ENCODE data around the gene RRP9.
A peak's percentile ranks its signal among the peaks of the same experiment; 100 is the strongest.

RRP9 gene

DNA sequence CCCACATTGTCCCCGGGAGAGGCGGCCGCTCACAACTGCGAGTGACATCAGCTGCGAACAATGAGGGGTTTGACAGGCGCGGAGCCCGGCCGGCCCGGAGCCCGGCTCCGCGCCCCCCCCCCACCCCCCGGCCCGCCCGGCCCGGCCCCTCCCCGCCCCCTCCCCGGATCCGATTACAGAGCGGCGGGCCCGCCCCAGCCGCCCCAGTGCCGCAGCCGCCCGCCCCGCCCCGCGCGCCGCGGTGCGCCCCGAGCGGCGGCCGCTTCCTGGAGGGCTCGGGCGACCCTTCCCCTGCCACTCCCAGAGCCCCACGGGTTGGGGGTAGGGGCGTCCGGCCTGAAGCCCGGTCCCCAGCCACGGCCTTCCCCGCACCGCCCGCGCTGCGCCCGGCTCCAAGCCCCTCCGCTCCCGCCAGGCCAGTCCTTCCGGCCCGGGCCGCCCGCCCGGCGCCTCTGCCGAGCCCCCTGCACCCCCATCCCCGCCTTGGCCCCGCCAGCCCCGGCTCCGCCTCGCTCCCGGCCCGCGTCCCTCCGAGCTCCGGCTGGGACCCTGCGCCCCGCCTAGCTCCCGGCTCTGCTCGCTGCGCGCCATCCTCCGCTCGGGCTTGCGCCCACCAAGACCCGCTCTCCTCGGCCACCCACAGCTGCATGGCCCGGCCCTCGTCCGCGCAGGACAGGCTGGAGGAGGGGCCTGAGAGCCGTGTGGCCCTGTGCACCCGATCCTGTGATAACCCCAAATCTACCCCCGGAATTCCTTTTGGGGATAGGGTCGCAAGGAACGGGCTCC is 25.9 kb upstream of the RRP9 start, which contains the start of gene PCBP4:
Gene PCBP4 (minus strand): TSS at position 71 of the 786 bp plus-strand sequence. CDS start 6,214 bp downstream, outside the sequence.
- H3K4me3 ChIP-seq: peak within 1 kb of the TSS; percentile 77
- H3K9ac ChIP-seq (ENCODE audit: insufficient read length): peak within 1 kb of the TSS; percentile 59
- no peak within 1 kb of the TSS for H3K27ac ChIP-seq
- DNase-seq (ENCODE audit: low read depth, low spot score): no peak
- H3K36me3 ChIP-seq (ENCODE audit: insufficient read depth, low read length): no peaks in the 10 kb centered on the region
- TF ChIP-seq POLR2AphosphoS5 (IDR thresholded peaks at IDR 0.05; ENCODE audit: borderline replicate concordance, low read depth, low read length) (peak; percentile 44; the same call in 1 of the 2 replicates), EZH2 (IDR thresholded peaks at IDR 0.05) (no peak)
- no peaks in the 10 kb centered on the region for H3K9me3 ChIP-seq (ENCODE audit: low read depth, low read length)

DNA sequence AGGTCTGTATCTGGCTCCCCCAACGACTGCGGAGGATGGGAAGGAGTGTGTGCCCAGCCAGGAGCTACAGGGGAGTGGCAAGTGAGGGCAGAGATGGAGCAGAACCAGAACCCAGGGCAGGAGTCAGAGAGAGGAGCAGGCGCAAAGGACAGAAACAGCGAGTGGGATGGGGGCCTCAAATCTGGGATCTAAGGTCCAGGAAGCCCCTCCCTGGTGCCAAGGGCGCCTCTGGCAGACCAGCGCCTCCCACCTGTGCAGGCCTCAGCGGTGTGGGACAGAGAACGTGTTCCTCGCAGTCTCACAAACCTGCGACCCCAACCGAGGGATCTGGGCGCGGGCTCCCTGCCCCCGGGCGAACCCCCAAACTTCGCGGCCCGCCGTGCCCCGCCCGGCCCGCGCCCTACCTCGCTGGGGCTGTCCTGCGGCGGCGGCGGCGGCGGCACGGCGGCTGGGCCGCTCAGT is 25.2 kb upstream of the RRP9 start:
- no peak for DNase-seq (ENCODE audit: low read depth, low spot score)
- peak overlapping the region; percentile 75 for H3K4me3 ChIP-seq
- H3K9me3 ChIP-seq (ENCODE audit: low read depth, low read length): no peaks in the 10 kb centered on the region
- no peak overlapping the region for H3K27ac ChIP-seq
- no peaks in the 10 kb centered on the region for H3K36me3 ChIP-seq (ENCODE audit: insufficient read depth, low read length)
- TF ChIP-seq POLR2AphosphoS5 (IDR thresholded peaks at IDR 0.05; ENCODE audit: borderline replicate concordance, low read depth, low read length) (no peak), EZH2 (IDR thresholded peaks at IDR 0.05) (no peak), FOXP2 (optimal IDR thresholded peaks at IDR 0.05; ENCODE audit: control extremely low read depth, extremely low read length, insufficient read depth) (no peak)
- H3K9ac ChIP-seq (ENCODE audit: insufficient read length): no peak overlapping the region

DNA sequence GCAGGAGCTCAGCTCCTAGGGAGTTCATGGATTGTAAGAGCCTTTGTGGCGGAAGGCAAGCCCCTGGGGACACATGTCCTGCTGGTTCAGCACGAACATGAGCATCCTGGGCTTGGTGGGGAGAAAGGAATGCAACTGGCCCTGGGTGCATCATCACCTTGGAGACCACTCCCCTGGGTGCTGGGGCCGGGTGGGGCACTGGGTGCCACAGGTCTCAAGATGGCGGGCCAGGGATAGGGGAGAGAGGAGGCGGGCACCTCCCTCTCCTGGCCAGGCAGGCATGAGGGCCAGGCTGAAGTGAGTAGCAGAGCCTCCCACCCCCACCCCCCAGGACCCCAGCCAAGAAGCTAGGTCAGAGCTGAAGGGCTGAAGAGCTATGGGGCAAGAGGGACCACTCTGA is 24.8 kb upstream of the RRP9 start:
- Histone ChIP-seq H3K4me3 (peak overlapping the region; percentile 75), H3K9me3 (ENCODE audit: low read depth, low read length) (no peaks in the 10 kb centered on the region), H3K36me3 (ENCODE audit: insufficient read depth, low read length) (no peaks in the 10 kb centered on the region), H3K27ac (no peak overlapping the region), H3K9ac (ENCODE audit: insufficient read length) (no peak overlapping the region)
- TF ChIP-seq POLR2AphosphoS5 (IDR thresholded peaks at IDR 0.05; ENCODE audit: borderline replicate concordance, low read depth, low read length) (no peak), FOXP2 (optimal IDR thresholded peaks at IDR 0.05; ENCODE audit: control extremely low read depth, extremely low read length, insufficient read depth) (no peak), EZH2 (IDR thresholded peaks at IDR 0.05) (no peak)
- no peak for DNase-seq (ENCODE audit: low read depth, low spot score)

DNA sequence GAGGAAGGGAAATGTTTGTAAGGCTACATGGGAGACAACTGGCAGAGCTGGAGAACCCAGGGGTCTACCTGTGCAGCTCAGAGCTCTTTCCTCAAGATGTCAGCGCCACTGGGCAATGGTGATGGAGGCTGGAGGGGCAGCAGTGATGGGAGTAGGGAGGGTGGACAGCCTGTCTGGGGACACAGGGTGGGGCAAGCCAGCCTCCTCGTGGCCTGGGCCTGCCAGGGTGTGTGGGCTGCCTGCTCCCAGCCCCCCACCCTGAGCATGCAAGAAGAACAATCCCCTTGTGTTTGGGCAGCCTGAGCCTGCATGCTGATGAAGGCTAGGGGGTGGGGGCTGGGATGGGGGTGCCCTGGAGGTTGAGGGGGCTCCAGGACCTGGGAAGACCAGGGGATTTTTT is 24.3 kb upstream of the RRP9 start:
- no peaks in the 10 kb centered on the region for H3K36me3 ChIP-seq (ENCODE audit: insufficient read depth, low read length)
- H3K27ac ChIP-seq: no peak overlapping the region
- H3K9me3 ChIP-seq (ENCODE audit: low read depth, low read length): no peaks in the 10 kb centered on the region
- no peak for DNase-seq (ENCODE audit: low read depth, low spot score)
- H3K9ac ChIP-seq (ENCODE audit: insufficient read length): no peak overlapping the region
- H3K4me3 ChIP-seq: no peak overlapping the region
- no peak for TF ChIP-seq POLR2AphosphoS5 (IDR thresholded peaks at IDR 0.05; ENCODE audit: borderline replicate concordance, low read depth, low read length)
- TF ChIP-seq FOXP2 (optimal IDR thresholded peaks at IDR 0.05; ENCODE audit: control extremely low read depth, extremely low read length, insufficient read depth): no peak
- TF ChIP-seq EZH2 (IDR thresholded peaks at IDR 0.05): no peak

DNA sequence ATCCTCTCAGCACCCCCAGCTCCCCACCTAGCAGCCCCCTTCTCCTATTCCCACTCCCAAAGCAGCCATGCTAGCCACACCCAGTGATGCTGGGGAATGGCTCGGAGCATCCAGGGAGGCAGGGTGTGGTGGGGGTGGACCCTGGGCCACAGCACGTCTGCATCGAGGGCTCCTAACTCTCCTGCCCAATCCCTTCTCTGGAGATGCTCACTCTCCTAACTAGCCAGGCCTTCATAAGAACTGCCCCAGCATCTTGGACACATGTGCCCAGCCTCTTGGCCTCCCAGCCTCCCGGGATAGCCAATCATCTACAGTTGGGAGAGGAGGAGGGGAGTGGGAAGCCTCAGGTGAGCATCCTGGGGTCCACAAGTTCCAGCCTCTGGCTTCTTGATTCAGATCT is 22.8 kb upstream of the RRP9 start:
- no peak overlapping the region for H3K9ac ChIP-seq (ENCODE audit: insufficient read length)
- DNase-seq (ENCODE audit: low read depth, low spot score): no peak
- H3K9me3 ChIP-seq (ENCODE audit: low read depth, low read length): no peaks in the 10 kb centered on the region
- no peak overlapping the region for H3K27ac ChIP-seq
- no peaks in the 10 kb centered on the region for H3K36me3 ChIP-seq (ENCODE audit: insufficient read depth, low read length)
- no peak overlapping the region for H3K4me3 ChIP-seq
- TF ChIP-seq EZH2 (IDR thresholded peaks at IDR 0.05) (no peak), FOXP2 (optimal IDR thresholded peaks at IDR 0.05; ENCODE audit: control extremely low read depth, extremely low read length, insufficient read depth) (no peak), POLR2AphosphoS5 (IDR thresholded peaks at IDR 0.05; ENCODE audit: borderline replicate concordance, low read depth, low read length) (no peak)

DNA sequence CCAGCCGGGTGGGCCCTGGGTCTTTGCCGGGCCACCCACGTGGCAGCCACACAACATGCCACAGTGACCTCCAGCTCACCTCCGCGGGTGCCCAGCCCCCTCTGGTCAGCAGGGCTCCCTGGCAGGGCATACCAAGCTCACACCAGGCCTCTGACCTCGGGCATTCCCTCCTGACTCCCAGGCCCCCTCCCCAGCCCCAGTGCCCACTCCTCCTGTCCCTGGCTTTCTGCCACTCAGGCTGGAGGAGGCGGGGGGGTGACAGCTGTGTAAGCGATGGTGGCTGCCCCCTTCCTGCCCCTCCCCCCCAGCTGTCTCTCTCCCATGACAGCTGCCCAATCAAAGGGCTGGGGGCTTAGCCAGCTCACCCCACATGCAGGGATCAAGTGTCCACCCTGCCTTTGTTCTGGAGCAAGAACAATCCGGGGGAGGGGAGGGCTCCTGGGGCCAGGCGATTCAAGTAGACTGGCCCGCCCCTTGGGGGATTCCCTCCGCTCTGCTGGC is 22.3 kb upstream of the RRP9 start:
- Histone ChIP-seq H3K4me3 (no peak overlapping the region), H3K36me3 (ENCODE audit: insufficient read depth, low read length) (no peaks in the 10 kb centered on the region), H3K9ac (ENCODE audit: insufficient read length) (no peak overlapping the region), H3K27ac (no peak overlapping the region), H3K9me3 (ENCODE audit: low read depth, low read length) (no peaks in the 10 kb centered on the region)
- no peak for TF ChIP-seq EZH2 (IDR thresholded peaks at IDR 0.05)
- no peak for TF ChIP-seq FOXP2 (optimal IDR thresholded peaks at IDR 0.05; ENCODE audit: control extremely low read depth, extremely low read length, insufficient read depth)
- TF ChIP-seq POLR2AphosphoS5 (IDR thresholded peaks at IDR 0.05; ENCODE audit: borderline replicate concordance, low read depth, low read length): no peak
- no peak for DNase-seq (ENCODE audit: low read depth, low spot score)

DNA sequence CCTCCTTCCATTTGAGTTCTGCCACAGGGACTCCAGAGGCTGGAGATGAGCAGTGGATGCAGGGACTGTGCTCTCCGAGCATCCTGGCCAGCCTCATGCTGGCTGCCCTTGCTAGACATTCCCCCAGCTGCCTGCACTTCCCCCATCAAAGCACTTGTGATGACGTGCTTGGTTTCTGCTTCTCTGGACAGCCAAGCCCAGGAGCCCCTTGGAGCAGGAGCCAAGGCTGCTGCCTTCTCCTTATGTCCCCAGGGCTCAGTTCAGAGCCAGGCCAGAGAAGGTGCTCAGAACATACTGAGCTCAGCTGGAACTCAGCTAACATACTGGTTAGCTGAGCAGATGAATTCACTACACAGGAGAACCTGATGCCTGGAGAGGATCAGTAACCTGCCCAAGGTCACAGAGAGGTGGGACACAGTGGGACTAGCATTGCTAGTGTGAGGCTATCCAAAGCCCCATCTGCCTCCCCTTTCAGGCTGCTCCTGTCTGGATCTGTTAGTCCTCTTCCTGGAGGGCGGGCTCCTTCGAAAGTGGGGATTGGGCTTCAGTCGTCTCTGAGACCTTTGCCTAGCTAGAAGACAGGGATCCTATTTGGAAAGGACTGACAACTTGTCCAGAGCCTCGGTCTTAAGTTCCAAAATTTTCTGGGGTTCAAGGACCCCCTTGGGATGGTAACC is 21.3 kb upstream of the RRP9 start:
- no peak overlapping the region for H3K27ac ChIP-seq
- H3K36me3 ChIP-seq (ENCODE audit: insufficient read depth, low read length): no peaks in the 10 kb centered on the region
- H3K4me3 ChIP-seq: no peak overlapping the region
- no peak for DNase-seq (ENCODE audit: low read depth, low spot score)
- no peaks in the 10 kb centered on the region for H3K9me3 ChIP-seq (ENCODE audit: low read depth, low read length)
- no peak for TF ChIP-seq EZH2 (IDR thresholded peaks at IDR 0.05)
- H3K9ac ChIP-seq (ENCODE audit: insufficient read length): no peak overlapping the region

DNA sequence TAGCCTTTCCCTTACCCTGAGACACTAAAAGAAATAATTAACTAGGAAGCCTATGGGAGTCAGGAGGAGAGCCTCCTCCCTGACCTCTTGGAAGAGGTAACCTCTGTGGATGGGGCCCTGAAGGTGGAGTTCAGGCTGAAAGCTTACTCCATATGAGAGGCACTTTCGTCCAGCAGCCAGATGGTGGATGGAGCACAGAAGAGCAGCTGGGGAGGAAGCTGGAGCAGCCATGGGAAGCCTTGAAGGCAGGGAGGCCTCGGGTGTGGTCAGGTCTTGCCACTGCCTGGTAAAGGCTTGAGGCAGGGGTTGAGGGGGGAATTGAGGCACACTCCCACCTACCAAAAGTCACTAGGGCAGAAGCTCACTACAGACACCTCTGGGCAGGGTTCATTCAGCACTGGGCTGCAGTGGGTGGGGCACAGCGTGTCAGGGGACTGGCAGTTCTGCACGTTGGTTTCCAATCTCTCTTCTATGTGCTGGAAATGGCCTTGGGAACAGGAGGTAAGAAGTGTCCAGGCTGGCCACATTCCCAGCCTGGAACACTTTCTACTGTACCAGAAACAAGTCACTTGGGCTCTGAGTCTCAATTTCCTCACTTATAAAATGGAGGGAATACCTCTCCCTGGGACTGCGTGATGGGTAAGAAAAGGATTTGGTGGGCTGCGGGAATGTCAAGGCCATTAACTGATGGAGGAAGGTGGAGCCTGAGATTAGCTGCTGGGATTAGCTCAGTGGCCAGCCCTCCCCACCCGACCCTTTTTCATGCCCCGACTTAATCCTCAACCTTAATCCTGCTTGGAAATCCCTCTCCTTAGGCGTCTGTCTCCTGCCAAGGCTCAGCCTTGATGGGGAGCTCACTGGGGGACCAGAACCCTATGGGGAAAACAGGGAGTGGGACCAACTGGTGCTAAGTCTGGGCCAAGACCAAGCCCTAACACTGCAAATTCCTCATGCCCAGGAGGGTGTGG is 20.2 kb upstream of the RRP9 start:
- no peak overlapping the region for H3K4me3 ChIP-seq
- H3K9me3 ChIP-seq (ENCODE audit: low read depth, low read length): no peaks in the 10 kb centered on the region
- H3K36me3 ChIP-seq (ENCODE audit: insufficient read depth, low read length): no peaks in the 10 kb centered on the region
- H3K27ac ChIP-seq: no peak overlapping the region
- DNase-seq (ENCODE audit: low read depth, low spot score): no peak
- H3K9ac ChIP-seq (ENCODE audit: insufficient read length): no peak overlapping the region
- no peak for TF ChIP-seq FOXP2 (optimal IDR thresholded peaks at IDR 0.05; ENCODE audit: control extremely low read depth, extremely low read length, insufficient read depth)
- no peak for TF ChIP-seq EZH2 (IDR thresholded peaks at IDR 0.05)
- no peak for TF ChIP-seq POLR2AphosphoS5 (IDR thresholded peaks at IDR 0.05; ENCODE audit: borderline replicate concordance, low read depth, low read length)

All from SK-N-MC (cell line).